Measurements from ENCODE around the gene TIAM2.
A peak's percentile ranks its signal among the peaks of the same experiment; 100 is the strongest.

TIAM2 gene

DNA sequence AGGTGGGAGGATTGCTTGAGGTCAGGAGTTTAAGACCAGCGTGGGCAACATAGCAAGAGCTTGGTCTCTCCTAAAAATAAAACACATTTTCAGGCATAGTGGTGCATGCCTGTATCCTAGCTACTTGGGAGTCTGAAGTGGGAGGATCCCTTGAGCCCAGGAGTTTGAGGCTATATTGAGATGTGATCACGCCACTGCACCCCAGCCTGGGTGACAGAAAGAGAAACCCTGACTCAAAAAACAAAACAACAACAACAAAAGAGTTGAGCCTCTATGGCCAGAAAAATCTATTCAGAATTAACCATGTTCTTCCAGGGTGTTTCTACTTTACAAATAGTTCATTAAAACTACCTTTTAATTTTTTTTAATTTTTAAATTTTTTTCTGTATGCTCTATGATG, 60.6 kb downstream of the TIAM2 start:
- no peak for DNase-seq

- no peak for DNase-seq
Measured at GRCh38 chr6:155056756-155057155, 61.6 kb downstream of the TIAM2 start.

DNA sequence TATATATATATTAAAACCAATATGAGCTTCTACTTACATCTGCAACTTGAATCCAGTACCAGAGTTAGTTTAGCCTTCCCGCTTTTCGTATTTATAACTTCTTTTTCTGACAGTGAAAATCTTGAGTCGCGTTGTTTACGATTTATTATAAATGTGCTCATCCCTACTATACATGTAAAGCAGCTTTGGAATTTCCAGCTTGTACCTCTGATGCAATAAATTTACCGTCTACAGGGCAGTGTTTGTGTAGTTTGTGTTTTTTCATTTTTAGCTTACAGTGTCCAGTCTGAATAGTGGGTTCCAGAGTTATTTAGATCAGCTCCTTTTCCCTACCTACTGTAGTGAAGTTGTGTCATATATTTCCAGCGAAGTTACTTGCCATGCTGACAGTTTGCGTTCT, 66.3 kb downstream of the TIAM2 start:
- no peak for DNase-seq

GRCh38 chr6:155062866-155063341, 67.8 kb downstream of the TIAM2 start:
- no peak for DNase-seq

- DNase-seq, result no peak
Measured at GRCh38 chr6:155064303-155064702, 69.2 kb downstream of the TIAM2 start.

DNA sequence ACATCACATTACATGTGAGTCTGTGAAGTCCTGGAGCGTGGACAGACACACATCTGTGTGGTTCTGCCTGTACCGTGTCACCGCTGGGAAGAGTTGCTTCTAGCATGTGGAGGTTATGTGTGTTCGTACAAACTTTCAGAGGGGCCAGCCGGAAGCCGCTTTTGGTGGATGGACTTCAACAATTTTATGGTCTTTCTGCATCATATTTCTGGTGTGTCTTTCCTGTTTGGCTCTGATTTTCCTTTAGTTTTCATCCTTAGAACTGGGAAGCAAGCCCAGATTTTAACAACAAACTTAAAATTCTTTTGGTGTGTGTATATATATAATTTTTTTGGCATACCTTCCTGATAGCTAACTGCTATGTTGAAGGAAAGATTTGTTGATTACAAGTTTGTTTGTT, 71.2 kb downstream of the TIAM2 start:
- no peak for DNase-seq

- DNase-seq, result no peak
Measured at GRCh38 chr6:155066921-155067680, 72.0 kb downstream of the TIAM2 start.

GRCh38 chr6:155067956-155068615, 73.0 kb downstream of the TIAM2 start:
- peak in 1 of 51 donors; percentile 1 for DNase-seq

DNA sequence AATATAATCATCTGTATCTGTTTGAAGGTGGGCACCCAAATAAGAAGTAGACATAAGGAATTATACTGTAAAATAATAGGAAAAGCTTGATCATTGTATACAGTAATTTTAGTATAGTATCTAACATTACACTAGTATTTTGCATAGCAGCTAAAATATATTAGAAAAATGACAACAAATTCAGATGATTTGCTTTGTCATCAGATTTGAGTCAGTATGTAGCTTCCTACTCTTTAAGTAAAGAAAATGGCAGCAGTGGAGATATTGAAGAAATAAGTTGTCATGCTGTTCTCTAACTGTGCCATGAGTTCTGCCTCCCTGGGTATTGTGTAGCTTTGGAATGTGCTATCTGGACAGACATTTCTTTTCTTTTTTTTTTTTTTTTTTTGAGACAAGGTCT, 74.4 kb downstream of the TIAM2 start:
- no peak for DNase-seq

GRCh38 chr6:155075930-155076695, 81.0 kb downstream of the TIAM2 start:
- DNase-seq, result no peak

DNA sequence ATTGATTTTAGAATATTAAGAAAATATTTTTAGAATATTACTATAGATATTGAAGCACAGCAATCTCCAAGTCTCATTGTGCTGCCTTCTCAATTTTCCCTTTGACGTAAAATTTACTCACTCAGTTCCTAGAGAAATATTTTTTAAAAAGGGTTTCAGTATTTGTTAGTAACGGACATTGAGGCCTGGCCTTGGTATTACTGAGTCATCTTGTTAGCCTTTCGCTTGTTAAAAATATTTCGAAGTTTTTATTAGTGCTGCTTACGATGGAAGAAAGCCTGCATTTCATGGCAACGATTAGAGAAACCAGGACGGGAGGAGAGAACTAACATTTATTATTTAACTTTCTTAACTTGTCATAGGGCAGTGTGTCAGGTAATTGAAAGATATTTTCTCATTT, 82.2 kb downstream of the TIAM2 start:
- no peak for DNase-seq

DNA sequence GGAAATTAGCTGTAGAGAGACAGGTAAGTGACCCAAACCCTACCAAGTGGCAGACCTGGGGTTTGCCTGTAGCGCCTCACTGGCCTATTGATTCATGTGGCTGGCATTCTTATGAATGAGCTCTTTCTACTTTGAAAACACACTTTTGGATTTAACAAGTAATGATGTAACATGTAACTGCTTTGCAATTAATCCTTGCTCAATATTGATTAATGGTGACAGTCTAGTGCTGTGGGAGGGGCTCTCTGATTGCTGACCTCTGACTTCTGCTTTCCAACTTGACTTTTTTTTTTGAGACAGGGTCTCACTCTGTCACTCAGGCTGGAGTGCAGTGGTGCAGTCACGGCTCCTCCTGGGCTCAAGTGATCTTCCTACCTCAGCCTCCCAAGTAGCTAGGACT, 82.7 kb downstream of the TIAM2 start:
- DNase-seq, result no peak

GRCh38 chr6:155078331-155078745, 83.2 kb downstream of the TIAM2 start:
- no peak for DNase-seq

DNA sequence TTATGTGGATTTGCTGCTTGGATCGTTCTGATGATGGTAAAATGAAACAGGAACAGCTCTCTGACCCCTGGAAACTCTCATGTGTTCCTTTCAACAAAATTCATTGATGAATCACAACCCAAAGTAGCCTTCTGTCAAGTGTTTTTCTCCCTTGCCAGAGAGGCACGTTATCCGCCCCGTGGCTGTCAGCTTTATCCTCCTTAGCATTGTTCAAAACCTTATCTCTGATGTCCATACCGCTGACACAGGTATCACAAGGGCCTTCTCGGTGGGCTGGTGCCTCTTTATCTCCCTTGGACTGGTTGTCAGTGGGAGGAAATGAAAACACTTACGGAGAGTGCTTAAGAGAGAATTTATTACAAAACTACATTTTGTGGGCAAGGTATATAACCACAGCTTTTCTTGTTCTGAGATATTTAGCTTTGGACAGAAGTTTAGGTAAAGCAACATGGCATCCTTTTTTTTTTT, 84.9 kb downstream of the TIAM2 start:
- DNase-seq, result no peak

GRCh38 chr6:155080881-155081845, 86.0 kb downstream of the TIAM2 start:
- DNase-seq, result no peak

DNA sequence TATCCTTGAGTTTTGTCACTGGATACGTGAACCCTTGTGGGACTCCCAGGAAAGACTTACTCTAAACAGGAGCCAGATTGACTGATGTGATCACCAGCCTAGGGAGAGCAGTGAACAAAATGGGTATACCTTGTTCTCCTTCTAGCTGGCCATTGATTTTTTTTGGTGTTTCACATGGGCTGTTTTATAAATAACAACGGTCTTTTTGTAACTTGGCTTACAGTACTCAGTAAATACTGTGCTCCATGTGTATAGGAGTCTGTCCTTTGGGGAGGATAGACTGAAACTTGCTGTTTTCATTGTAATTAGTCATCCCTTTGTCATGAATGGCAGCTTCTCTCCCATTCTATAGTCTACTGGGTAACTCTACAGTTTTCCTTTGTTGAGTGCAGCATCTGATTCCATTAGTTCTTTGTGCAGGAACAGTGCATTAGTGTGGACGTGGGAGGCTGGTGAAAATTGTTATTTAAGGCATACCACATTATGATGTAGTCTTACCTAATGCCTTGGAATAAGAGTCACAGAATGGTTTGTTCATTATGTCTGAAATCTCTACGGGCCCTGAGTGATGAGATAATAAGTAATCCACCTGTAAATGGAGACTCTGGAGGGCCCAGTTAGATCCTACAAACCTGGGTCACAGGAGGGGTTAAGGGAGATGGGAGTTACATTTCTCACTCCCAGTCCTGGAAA, 89.5 kb downstream of the TIAM2 start:
- no peak for DNase-seq

DNA sequence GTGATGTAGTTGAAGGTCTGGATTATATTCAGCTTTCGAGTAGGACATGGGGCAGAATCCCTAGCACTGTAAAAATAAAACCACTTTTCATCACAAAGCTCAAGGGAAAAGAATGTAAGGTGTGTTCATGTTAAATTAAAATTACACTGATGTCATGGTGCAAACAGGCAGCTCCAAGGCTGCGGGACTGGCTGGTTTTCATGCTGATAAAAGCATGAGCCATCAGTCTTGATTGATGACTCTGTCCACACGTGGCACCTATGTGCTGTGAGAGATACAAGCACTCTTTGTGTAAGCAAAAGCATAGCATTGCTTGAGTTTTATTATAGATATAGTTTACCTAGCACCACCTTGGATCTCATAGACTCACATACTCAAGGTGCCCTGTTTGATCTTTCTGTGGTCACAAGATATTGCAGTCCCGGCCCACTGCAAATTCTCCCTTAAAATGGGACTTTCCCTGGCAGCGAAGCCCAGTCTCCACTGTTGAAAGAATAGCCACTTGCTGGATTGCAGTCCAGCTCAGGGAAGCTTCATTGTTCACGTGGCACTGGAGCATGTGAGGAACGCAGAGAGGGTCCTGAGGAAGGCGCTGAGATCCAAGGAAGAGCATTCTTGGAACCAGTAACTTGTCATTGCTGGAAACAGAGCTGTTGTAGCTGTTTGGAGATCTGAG, 90.6 kb downstream of the TIAM2 start:
- no peak for DNase-seq

- no peak for DNase-seq
Measured at GRCh38 chr6:155088856-155089255, 93.7 kb downstream of the TIAM2 start.

GRCh38 chr6:155089746-155090145, 94.6 kb downstream of the TIAM2 start:
- DNase-seq, result no peak

- DNase-seq, result no peak
Measured at GRCh38 chr6:155090166-155090565, 95.1 kb downstream of the TIAM2 start.
